Smooth muscle cell (in vitro differentiated cells): ENCODE measurements around the gene FCMR. TPM values are rescaled to one million over a fixed set of nuclear protein-coding genes. Genes with fewer than 3 reads are reported as not detected.

ENCODE experiments used
- DNase-seq: peaks from one replicate; lab custom pipeline; 2025; ENCODE audit not compliant: unreplicated experiment; lab: John Stamatoyannopoulos, UW
- H2AFZ ChIP-seq: fragments of 200-600 bp; sonication (generic); 2 replicates; pipeline ENCODE4 v1.6.0; 2016; ENCODE audit warnings: antibody characterized with exemption, low read depth, mild to moderate bottlenecking
- H3F3A ChIP-seq: fragments of 200-600 bp; sonication (generic); 2 replicates; pipeline ENCODE4 v1.6.0; 2017; ENCODE audit warnings: antibody characterized with exemption, low read depth
- H3K27ac ChIP-seq: fragments of 200-600 bp; sonication (generic); 2 replicates; pipeline ENCODE4 v1.5.1; 2016; ENCODE audit warnings: low read depth, mild to moderate bottlenecking
- H3K27me3 ChIP-seq: fragments of 200-600 bp; sonication (generic); 2 replicates; pipeline ENCODE4 v1.6.1; 2016; ENCODE audit warnings: low read depth, mild to moderate bottlenecking
- H3K36me3 ChIP-seq: fragments of 200-600 bp; sonication (generic); 2 replicates; pipeline ENCODE4 v1.5.1; 2016; ENCODE audit warnings: low read depth
- H3K4me1 ChIP-seq: fragments of 200-600 bp; sonication (generic); 2 replicates; pipeline ENCODE4 v1.5.1; 2016; ENCODE audit warnings: low read depth
- H3K4me2 ChIP-seq: fragments of 200-600 bp; sonication (generic); 2 replicates; pipeline ENCODE4 v1.6.0; 2016; ENCODE audit warnings: mild to moderate bottlenecking
- H3K4me3 ChIP-seq: fragments of 200-600 bp; sonication (generic); 2 replicates; pipeline ENCODE4 v1.5.1; 2016; ENCODE audit warnings: mild to moderate bottlenecking
- H3K79me2 ChIP-seq: fragments of 200-600 bp; sonication (generic); 2 replicates; pipeline ENCODE4 v1.6.0; 2016; ENCODE audit warnings: low read depth, mild to moderate bottlenecking
- H3K9ac ChIP-seq: fragments of 200-600 bp; sonication (generic); 2 replicates; pipeline ENCODE4 v1.6.0; 2016; ENCODE audit warnings: low read depth
- H3K9me3 ChIP-seq: fragments of 200-600 bp; sonication (generic); replicated peaks from 2 replicates; pipeline ENCODE4 v1.5.1; 2016; ENCODE audit warnings: low read depth
- H4K20me1 ChIP-seq: fragments of 200-600 bp; sonication (generic); 2 replicates; pipeline ENCODE4 v1.6.0; 2016; ENCODE audit warnings: low read depth
- CTCF ChIP-seq: fragments of 200-600 bp; sonication (generic); IDR thresholded peaks from 2 replicates; pipeline ENCODE4 v1.5.1; 2017; ENCODE audit warnings: borderline replicate concordance, mild to moderate bottlenecking, antibody characterized with exemption; ENCODE audit not compliant: insufficient read depth, poor library complexity, severe bottlenecking
- WGBS: methylation state at CpG from one replicate; pipeline ENCODE4 v1.1.7; 2016; ENCODE audit warnings: low lambda C conversion rate; 5-methylcytosine and 5-hydroxymethylcytosine counted together
- polyA plus RNA-seq: library from polyadenylated mRNA; unstranded; fragments of >200 nt; fragmentation: Nextera tagmentation; extraction: Ambion mirVana; gene quantifications from 2 replicates; pipeline ENCODE4 v1.2.1, GENCODE V29; 2016
- total RNA-seq: library from RNA; depleted of rRNA; stranded (reverse); fragments of >200 nt; gene quantifications from 2 replicates; pipeline ENCODE4 v1.2.3, GENCODE V29; 2014

The FCMR gene
- total RNA-seq, result not detected in 2 replicates
- polyA plus RNA-seq, result 1.6 and 4.0 TPM in 2 replicates

- Histone ChIP-seq H3K4me3 (no peak within 1 kb of the TSS), H3K9me3 (no peaks in the 10 kb centered on the region), H3K9ac (no peak within 1 kb of the TSS), H3K4me2 (no peak within 1 kb of the TSS), H3K36me3 (no peaks in the 10 kb centered on the region), H3K4me1 (no peaks in the 10 kb centered on the region), H3F3A (no peaks in the 10 kb centered on the region), H4K20me1 (no peaks in the 10 kb centered on the region), H2AFZ (no peak within 1 kb of the TSS), H3K27me3 (peaks cover 11% of the 10 kb centered on the region), H3K27ac (no peak within 1 kb of the TSS), H3K79me2 (no peaks in the 10 kb centered on the region)
- TF ChIP-seq CTCF, result no peak
- no peak for DNase-seq
- 83% methylated on average over 7 of the region's 7 CpGs for WGBS
These were observed at the start of gene FCMR for GRCh38 chr1:206921772-206922265. TSS of gene FCMR (minus strand) at chr1:206921941. CDS start at chr1:206921854, 87 bp downstream.

GRCh38 chr1:206971029-206971655 lies 49.4 kb upstream of the FCMR start:
- no peak for DNase-seq
- Histone ChIP-seq H3K9me3 (no peaks in the 10 kb centered on the region), H3K27ac (no peak overlapping the region), H3K36me3 (no peaks in the 10 kb centered on the region), H2AFZ (no peak overlapping the region), H3K4me3 (no peak overlapping the region), H3K9ac (no peak overlapping the region), H3K4me1 (no peaks in the 10 kb centered on the region), H4K20me1 (no peaks in the 10 kb centered on the region), H3K79me2 (no peaks in the 10 kb centered on the region), H3K27me3 (peaks cover 63% of the 10 kb centered on the region), H3F3A (no peaks in the 10 kb centered on the region), H3K4me2 (no peak overlapping the region)
- WGBS, result 79% methylated on average over 2 of the region's 2 CpGs
- no peak for TF ChIP-seq CTCF

- H2AFZ ChIP-seq, result no peak within 1 kb of the TSS
These were observed 48.7 kb upstream of the FCMR start, which contains the start of gene FCAMR for GRCh38 chr1:206970446-206970845. TSS of gene FCAMR (minus strand) at chr1:206970460. CDS start at chr1:206970125, 335 bp downstream.

More at GRCh38 chr1:206970446-206970845, 48.7 kb upstream of the FCMR start, which contains the start of gene FCAMR:
- H3K9me3 ChIP-seq, result no peaks in the 10 kb centered on the region
- peaks cover 63% of the 10 kb centered on the region for H3K27me3 ChIP-seq
- no peaks in the 10 kb centered on the region for H3F3A ChIP-seq
- no peaks in the 10 kb centered on the region for H3K79me2 ChIP-seq
- no peak within 1 kb of the TSS for H3K4me3 ChIP-seq
- no peak within 1 kb of the TSS for H3K4me2 ChIP-seq
- H3K36me3 ChIP-seq, result no peaks in the 10 kb centered on the region
- TF ChIP-seq CTCF, result no peak
- 80% methylated on average over 2 of the region's 2 CpGs for WGBS
- no peaks in the 10 kb centered on the region for H3K4me1 ChIP-seq
- H4K20me1 ChIP-seq, result no peaks in the 10 kb centered on the region
- no peak within 1 kb of the TSS for H3K27ac ChIP-seq
- H3K9ac ChIP-seq, result no peak within 1 kb of the TSS
- DNase-seq, result no peak
